GM13976 (cell line): Measurements from ENCODE around the gene HOXC6.

Experiments
- DNase-seq: peaks from one replicate; pipeline ENCODE4 v3.0.0; 2012; ENCODE audit warnings: low spot score
- CTCF ChIP-seq: IDR thresholded peaks from 2 replicates; pipeline ENCODE4 v1.5.1; 2012; ENCODE audit warnings: borderline replicate concordance, mild to moderate bottlenecking; ENCODE audit not compliant: insufficient read depth; ENCODE audit errors: extremely low read depth, missing control alignments, control extremely low read depth
- in situ Hi-C: fragments of 300-500 bp; cut with MboI; formaldehyde crosslinking; loops from one replicate; pipeline ENCODE4 v1.12.0; 2022; ENCODE audit warnings: low sequenced_read_pairs, mixed read lengths, inconsistent platforms; ENCODE audit not compliant: unreplicated experiment

Gene HOXC6

GRCh38 chr12:54052438-54053002, 24.3 kb downstream of the HOXC6 start:
- DNase-seq = no peak
- TF ChIP-seq CTCF = no peak
- in situ Hi-C loops = no loop called here

GRCh38 chr12:54053003-54053750, 24.9 kb downstream of the HOXC6 start:
- DNase-seq = peak; percentile 85
- no peak for TF ChIP-seq CTCF
- in situ Hi-C loops = no loop called here

GRCh38 chr12:54053751-54054741, 25.8 kb downstream of the HOXC6 start, which contains the start of gene HOXC4:
TSS of gene HOXC4 (plus strand) at chr12:54053835. CDS start at chr12:54053923, 88 bp downstream.
- DNase-seq = peak; percentile 81
- no peak for TF ChIP-seq CTCF
- in situ Hi-C loops = no loop called here

DNA sequence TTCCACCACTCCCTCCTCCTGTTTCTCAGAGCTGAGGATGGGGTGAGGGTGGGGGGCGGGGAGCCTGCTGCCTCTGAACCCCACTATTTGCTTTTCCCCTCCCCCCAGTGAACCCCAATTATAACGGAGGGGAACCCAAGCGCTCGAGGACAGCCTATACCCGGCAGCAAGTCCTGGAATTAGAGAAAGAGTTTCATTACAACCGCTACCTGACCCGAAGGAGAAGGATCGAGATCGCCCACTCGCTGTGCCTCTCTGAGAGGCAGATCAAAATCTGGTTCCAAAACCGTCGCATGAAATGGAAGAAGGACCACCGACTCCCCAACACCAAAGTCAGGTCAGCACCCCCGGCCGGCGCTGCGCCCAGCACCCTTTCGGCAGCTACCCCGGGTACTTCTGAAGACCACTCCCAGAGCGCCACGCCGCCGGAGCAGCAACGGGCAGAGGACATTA, 26.5 kb downstream of the HOXC6 start:
- in situ Hi-C loops = no loop called here
- no peak for TF ChIP-seq CTCF
- no peak for DNase-seq

DNA sequence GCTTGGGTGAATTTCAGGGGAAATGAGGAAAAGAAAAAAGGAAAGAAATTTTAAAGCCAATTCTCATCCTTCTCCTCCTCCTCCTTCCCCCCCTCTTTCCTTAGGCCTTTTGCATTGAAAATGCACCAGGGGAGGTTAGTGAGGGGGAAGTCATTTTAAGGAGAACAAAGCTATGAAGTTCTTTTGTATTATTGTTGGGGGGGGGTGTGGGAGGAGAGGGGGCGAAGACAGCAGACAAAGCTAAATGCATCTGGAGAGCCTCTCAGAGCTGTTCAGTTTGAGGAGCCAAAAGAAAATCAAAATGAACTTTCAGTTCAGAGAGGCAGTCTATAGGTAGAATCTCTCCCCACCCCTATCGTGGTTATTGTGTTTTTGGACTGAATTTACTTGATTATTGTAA, 27.3 kb downstream of the HOXC6 start:
- no peak for DNase-seq
- in situ Hi-C loops = no loop called here

More for the DNA sequence above, 27.3 kb downstream of the HOXC6 start:
- TF ChIP-seq CTCF = no peak
